Activated CD8-positive, alpha-beta memory T cell treated with anti-CD3 and anti-CD28 coated beads for 48 hours (primary cell): Measurements from ENCODE around the gene ITGB7.

Experiments
- DNase-seq, 3 experiments: peaks; one replicate each; pipeline ENCODE4 v3.0.0-alpha.2; 2020; ENCODE audit warnings: low read depth in 2 of 3, low spot score in 2 of 3

Gene ITGB7

DNA sequence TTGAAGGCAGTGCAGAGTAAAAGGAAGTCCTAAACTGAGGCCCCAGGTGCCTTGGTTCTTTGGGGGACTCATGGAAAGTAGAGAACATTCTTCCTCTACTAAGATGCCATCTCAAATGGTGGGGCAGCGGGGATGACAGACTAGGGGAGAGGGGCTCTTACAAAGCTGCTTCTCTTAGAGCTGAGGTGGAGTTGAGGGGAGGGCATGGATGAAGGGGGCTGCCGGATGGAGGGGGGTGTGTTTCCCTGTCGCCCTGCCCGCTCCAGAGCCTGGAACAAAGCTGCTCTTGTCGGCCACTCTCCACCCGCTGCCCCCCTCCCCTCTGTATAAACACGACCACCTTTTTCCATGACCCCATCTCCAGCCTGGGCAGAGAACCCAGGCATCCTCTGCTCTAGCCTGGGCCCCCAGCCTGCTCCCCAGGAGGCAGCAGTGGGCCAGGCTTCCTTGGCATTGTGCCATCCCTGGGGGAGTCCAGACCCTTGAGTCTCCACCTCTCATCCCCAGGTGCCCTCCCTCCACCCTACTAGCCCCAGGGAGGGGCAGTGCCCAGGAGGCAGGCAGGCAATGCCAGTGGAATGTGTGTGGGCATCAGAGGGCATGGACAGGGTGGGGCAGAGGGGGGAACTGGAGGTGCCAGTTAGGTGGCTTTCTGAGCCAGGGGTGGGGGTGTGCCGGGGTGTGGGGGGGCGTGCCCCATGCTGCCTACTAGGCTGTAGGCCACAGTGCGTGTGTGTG, 23.2 kb upstream of the ITGB7 start:
- DNase-seq, result no peak

GRCh38 chr12:53229454-53229853, 22.4 kb upstream of the ITGB7 start:
- DNase-seq, result no peak

GRCh38 chr12:53227836-53228235, 20.8 kb upstream of the ITGB7 start:
- DNase-seq, result no peak

GRCh38 chr12:53227341-53227740, 20.3 kb upstream of the ITGB7 start:
- DNase-seq, result no peak

DNA sequence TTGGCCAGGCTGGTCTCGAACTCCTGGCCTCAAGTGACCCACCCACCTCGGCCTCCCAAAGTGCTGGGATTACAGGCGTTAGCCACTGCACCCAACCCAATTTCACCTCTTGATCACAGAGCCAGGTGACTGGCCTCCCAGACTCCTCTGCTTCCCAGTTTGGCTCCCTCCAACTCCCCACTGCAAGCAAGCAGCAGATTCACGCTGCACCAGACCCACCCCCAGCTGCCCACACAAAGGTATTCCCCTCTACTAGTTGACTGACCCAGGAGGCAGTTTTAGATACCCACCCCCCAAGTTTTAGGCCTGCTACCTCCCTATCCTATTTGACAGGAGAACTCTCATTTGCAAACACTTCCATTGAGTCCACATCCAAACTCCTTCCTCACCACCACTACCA, 19.8 kb upstream of the ITGB7 start:
- no peak for DNase-seq

- DNase-seq, result no peak
These were observed 18.8 kb upstream of the ITGB7 start for GRCh38 chr12:53225635-53226424.

DNA sequence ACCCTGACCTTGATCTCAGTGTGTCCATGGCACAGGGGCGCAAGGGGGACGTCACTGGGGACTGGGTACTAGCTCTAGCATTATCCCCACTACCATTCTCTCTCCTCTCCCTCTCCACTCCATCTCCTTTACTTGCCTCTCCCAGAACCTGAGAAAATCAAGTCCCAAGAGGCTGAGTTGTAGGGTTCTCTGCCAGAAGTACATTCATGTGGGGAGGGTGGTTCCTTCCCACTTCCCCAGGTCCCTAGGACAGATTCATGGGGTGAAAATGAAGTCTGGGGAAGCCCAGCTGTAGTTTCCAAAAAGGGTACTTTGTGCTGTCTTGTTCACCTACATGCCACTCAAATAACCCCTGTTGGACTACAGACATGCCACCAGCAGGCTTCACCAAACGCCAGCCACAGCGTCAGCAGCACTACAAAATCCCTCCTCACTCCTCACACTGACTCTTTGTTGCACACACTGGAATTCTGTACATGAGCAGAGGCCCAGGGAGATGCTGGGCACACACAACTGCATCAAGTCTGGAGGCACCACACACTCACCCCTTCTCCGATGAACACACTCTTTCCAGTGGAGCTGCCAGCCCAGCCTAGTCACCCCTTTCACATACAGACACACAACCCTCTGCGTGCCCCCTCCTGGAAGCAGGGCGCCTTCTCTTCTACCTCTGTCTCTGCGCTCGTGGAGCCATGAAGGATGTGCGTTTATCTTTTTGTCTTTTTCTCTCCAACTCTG, 18.0 kb upstream of the ITGB7 start:
- no peak for DNase-seq

- no peak for DNase-seq
These were observed 17.2 kb upstream of the ITGB7 start for GRCh38 chr12:53224061-53224896.

DNA sequence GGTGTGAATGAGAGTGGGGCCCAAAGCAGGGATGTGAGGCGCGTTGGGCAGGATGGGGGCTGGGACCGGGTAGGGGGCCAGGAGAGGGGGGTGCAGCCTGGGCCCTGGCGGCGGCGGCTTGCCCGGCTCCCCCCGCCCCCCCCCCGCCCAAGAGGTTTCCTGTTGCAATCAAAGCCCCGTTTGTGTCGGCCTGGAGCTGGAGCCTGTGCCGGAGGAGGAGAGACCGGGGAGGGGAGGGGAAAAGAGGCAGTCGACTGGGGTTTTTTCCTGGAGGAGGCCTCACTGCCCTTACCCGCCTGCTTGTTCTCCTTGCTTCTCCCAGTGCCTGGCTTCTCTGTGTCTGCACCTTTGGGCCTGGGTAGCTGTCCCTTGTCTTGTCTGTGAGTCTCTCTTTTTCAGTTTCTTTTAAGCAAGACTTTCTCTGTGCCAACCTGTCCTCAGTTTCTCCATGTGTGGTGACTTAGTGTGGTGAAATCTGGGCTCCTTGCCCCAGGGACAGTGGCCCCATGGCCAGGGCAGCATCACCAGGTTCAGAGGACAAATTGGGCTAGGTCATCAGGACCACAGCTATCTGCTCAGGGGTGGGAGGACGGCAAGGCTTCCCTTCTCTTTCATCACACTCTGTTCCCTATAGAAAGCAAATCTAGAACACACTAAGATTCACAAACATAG, 16.5 kb upstream of the ITGB7 start:
- no peak for DNase-seq

GRCh38 chr12:53222806-53223261, 15.8 kb upstream of the ITGB7 start:
- DNase-seq, result no peak

- no peak for DNase-seq
These were observed 15.2 kb upstream of the ITGB7 start for GRCh38 chr12:53222170-53222721.

DNA sequence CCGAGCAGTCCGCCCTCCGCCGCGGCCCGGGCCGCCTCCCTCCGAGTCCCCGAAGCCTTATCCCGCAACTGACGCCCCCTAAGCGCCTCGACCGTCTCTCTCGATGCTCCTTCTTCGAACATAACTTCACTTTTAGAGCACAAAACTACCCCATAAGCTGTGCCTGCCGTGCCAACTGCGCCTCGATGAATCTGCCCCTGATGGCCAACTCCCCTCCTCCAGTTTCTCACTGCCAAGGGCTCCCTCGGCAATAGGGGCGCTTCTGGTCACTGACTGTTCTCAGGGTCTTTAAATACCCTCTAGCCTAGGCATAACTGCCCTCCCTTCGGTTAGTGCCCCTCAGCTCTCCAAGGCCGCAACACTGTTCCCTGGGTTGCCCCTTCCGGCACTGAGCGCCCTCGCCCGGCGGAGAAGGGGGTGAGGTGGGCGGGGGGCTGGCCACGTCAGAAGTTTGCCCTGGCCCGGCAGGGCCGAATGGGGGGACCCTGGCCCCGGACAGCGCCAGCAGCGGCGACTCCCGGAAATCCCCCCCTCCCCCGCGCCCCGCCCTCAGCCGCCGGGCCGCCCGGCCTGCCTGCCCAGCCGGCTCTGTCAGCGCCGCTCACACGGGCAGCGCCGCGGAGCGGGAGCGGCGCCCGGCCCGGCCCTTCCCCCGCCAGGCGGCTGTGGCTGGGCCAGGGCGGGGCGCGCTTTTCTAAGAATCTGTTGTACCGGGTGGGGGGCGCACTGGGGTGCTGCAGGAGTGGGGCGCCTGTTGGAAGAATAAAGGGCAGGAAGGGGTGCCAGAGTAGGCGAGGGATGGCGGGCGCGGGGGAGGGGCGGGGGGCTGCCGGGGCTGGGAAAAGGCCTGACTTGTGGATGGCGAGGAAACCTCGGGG, 14.4 kb upstream of the ITGB7 start:
- no peak for DNase-seq

GRCh38 chr12:53220694-53221202, 13.7 kb upstream of the ITGB7 start:
- peak in 2 of 3 experiments; percentile 62 to 77 for DNase-seq

DNA sequence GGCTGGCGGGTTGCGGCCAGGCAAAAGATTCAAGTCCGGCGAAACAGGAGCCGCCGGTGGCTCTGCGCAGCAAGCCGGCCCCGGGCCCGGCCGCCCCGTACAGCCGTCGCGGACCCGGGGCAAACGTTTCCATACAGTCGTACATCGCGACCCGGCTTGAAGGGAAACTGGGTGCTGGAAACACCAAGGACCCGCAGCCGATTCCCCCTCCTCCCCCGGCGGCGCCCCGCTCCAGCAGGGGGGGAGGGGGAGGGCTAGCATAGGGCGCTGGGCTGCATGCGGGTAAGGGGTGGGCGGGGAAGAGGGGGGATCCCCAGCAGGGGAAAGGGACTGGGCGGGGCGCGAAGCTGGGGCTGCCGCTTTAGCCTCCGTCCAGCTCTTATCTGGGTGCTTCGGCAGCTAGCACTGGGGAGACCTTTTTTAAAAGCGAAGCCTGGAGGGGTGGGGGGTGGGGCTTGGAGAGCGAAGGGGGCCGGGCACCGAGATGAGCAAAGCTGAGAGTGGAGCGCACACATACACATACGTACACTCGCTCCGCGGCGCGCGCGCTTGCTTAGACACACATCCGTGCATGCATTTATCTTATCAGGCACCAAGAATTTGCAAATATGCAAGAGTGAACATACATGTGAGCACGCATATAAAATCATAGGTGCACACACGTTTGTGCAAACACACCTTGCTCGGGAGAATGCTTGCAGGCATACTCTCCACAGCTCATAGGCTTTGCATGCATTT, 13.1 kb upstream of the ITGB7 start:
- DNase-seq, result peak in 1 of 3 experiments; percentile 76

DNA sequence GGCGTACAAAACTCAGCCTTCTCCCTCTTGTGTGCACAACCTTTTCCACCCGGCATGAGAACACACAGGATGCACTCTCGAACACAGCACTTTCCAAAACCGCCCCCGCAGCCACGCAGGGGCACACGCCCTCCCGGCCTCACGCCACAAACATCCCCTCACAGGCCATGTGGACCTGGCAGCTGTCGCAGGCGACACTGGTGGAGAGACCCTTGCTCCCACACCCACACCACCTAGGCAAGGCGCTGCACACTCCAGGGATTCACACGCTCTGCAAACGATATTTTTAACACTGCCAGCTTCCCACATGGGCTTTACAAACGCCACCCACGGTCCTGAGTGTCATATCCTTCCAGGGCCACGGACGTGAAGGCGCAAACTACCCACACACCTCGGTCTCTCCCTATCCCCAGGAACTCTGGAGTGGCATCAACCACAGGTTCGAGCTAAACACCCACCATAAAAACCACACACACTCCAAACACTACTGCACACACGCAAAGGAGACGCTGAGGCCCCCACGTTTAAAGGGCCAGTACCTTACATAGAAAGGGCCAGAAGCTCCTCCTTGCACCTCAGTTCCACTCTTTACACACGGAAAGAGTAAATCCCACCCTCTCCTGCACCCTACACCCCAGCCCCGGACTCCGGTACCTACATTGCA, 12.4 kb upstream of the ITGB7 start:
- peak in 1 of 3 experiments; percentile 79 for DNase-seq

- no peak for DNase-seq
These were observed 11.7 kb upstream of the ITGB7 start for GRCh38 chr12:53218551-53219291.

DNA sequence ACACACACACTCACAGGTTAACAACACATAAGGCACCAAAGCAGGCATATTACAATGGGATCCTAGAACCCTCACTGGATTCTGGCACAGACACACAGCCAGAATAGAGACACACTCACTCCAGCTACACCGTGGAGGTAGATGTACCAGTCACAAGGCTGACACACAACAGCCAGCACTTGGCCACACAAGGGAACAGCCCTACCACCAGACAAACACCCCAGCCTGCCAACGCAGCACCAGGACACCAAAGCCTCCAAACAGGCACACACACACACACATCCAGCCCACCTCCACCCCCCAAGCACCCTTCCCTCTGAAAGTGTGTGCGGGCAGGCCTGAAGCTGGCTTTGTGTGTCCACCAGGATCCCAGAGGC, 10.9 kb upstream of the ITGB7 start:
- DNase-seq, result no peak
